GM19023 (cell line): ENCODE measurements around the gene KLHL25.
"Not testable (repeated sequence)": the region's sequence is repeated elsewhere in the genome, so short reads cannot be mapped to it uniquely, and the experiment has no call there.

Source experiments
- ATAC-seq: cut with Tn5 transposase; IDR thresholded peaks from one replicate; pipeline ENCODE4 v1.9.1; 2021; ENCODE audit warnings: mild to moderate bottlenecking, moderate library complexity; ENCODE audit not compliant: unreplicated experiment

The KLHL25 gene

GRCh38 chr15:85804481-85805170 is 9.9 kb upstream of the KLHL25 start:
- ATAC-seq: no peak

- not testable (repeated sequence) for ATAC-seq
These were observed 7.9 kb upstream of the KLHL25 start for GRCh38 chr15:85802617-85803016.

GRCh38 chr15:85800478-85801123 is 5.9 kb upstream of the KLHL25 start:
- no peak for ATAC-seq

GRCh38 chr15:85796371-85796770 is 1.6 kb upstream of the KLHL25 start:
- not testable (repeated sequence) for ATAC-seq

GRCh38 chr15:85795337-85796305 is 896 bp upstream of the KLHL25 start:
- no peak for ATAC-seq

GRCh38 chr15:85793641-85794597 is 806 bp downstream of the KLHL25 start:
- peak; percentile 33 for ATAC-seq

GRCh38 chr15:85792912-85793590 is 1.7 kb downstream of the KLHL25 start:
- ATAC-seq: no peak

- no peak for ATAC-seq
These were observed 2.5 kb downstream of the KLHL25 start for GRCh38 chr15:85792102-85792731.

- ATAC-seq: no peak
These were observed 5.2 kb downstream of the KLHL25 start for GRCh38 chr15:85789496-85789875.

- ATAC-seq: no peak
These were observed 5.8 kb downstream of the KLHL25 start for GRCh38 chr15:85788771-85789495.

GRCh38 chr15:85786781-85787114 is 8.0 kb downstream of the KLHL25 start:
- no peak for ATAC-seq

- ATAC-seq: no peak
These were observed 8.6 kb downstream of the KLHL25 start for GRCh38 chr15:85785887-85786780.

- no peak for ATAC-seq
These were observed 12.7 kb downstream of the KLHL25 start for GRCh38 chr15:85782064-85782463.

- ATAC-seq: no peak
These were observed 13.6 kb downstream of the KLHL25 start for GRCh38 chr15:85781099-85781498.

- ATAC-seq: no peak
These were observed 14.3 kb downstream of the KLHL25 start for GRCh38 chr15:85780225-85780985.

- ATAC-seq: no peak
These were observed 15.5 kb downstream of the KLHL25 start for GRCh38 chr15:85779249-85779648.
